ENCODE results near the gene TNFSF10. TPM values are rescaled to one million over a fixed set of nuclear protein-coding genes. Genes with fewer than 3 reads are reported as not detected.
"Not testable (repeated sequence)": the region's sequence is repeated elsewhere in the genome, so short reads cannot be mapped to it uniquely, and the experiment has no call there.

TNFSF10 gene
- polyA plus RNA-seq, 1 donor from 2014 or later: 33.5 TPM

DNA sequence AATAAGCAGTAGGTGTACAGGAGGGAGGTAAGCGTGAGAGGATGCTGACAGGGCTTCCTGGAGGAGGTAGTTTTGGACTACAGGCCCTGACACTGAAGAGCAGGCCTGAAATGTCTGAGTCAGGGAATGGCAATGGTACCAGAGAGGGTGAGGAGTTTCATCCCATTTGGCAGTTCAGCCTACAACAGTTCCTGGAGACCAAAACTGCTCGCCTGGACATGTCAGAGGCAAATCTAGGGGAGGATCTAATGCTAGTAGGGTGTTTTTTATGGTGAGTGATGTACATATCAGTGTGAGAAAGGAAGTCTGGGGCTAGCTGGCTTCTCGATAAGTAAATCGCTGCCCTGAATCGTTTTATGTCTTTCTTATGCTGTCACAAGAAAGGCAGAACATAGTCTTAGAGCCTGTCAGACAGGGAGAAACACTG is 13.8 kb upstream of the TNFSF10 start:
- Mint-ChIP-seq H3K9me3 (no peaks in the 10 kb centered on the region), H3K36me3 (peaks cover 1% of the 10 kb centered on the region), H3K4me3 (peak overlapping the region in 2 of 4 donors; percentile 13 to 14), H3K27me3 (no peaks in the 10 kb centered on the region), H3K4me1 (peaks cover 10 to 16% (median 10%) of the 10 kb centered on the region in 3 donors), H3K27ac (peak overlapping the region in 1 of 3 donors; percentile 27)

DNA sequence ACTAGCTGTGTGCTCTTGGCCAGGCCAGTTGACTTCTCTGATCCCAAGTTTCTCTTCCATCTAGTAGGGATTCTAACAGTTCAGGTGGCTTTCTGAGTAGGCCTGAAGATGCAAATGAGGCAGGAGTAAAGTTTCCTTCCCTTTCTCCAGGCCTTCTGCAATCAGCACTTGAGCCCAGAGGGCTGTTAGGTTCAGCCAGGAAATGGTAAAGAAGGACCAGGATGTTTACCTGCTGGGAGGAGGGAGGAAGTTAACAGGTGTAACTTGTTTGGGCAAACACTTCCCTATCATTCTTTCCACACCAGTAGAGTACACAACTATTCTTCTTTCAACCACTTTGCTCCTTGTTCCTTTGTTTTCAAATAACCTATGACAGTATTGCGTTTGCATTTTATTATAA is 13.3 kb upstream of the TNFSF10 start:
- Mint-ChIP-seq H3K4me3 (peak overlapping the region in 2 of 4 donors; percentile 13), H3K4me1 (peaks cover 10 to 16% (median 10%) of the 10 kb centered on the region in 3 donors), H3K27ac (peak overlapping the region in 1 of 3 donors; percentile 27), H3K36me3 (peaks cover 1% of the 10 kb centered on the region), H3K27me3 (no peaks in the 10 kb centered on the region), H3K9me3 (no peaks in the 10 kb centered on the region)

GRCh38 chr3:172530566-172530965 is 7.3 kb upstream of the TNFSF10 start:
- H3K9me3 Mint-ChIP-seq: no peaks in the 10 kb centered on the region
- peaks cover 1% of the 10 kb centered on the region for H3K36me3 Mint-ChIP-seq
- H3K27me3 Mint-ChIP-seq: no peaks in the 10 kb centered on the region
- no peak overlapping the region for H3K4me3 Mint-ChIP-seq
- peaks cover 1 to 4% (median 2%) of the 10 kb centered on the region in 3 donors for H3K4me1 Mint-ChIP-seq
- H3K27ac Mint-ChIP-seq: no peak overlapping the region

- no peaks in the 10 kb centered on the region for H3K9me3 Mint-ChIP-seq
- peaks cover 1 to 4% (median 2%) of the 10 kb centered on the region in 3 donors for H3K4me1 Mint-ChIP-seq
- H3K27me3 Mint-ChIP-seq: no peaks in the 10 kb centered on the region
- no peak overlapping the region for H3K27ac Mint-ChIP-seq
- no peak overlapping the region for H3K4me3 Mint-ChIP-seq
- peaks cover 1% of the 10 kb centered on the region for H3K36me3 Mint-ChIP-seq
Measured at GRCh38 chr3:172530101-172530561, 6.9 kb upstream of the TNFSF10 start.

DNA sequence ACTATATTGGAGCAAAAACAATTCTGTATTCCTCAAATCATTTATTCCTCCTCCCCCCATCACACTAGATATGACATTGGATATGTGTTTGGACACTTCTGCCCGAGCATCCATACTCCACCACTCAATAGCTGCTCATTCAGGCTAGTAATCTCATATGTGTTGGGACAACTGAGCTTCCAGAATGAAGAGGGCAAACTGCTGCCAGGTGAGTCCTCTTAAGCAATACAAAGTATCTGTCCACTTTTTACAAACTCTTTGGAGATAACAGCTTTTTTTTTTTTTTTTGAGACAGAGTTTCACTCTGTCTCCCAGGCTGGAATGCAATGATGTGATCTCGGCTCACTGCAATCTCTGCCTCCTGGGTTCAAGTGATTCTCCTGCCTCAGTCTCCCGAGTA is 5.4 kb upstream of the TNFSF10 start:
- Mint-ChIP-seq H3K4me1 (peaks cover 6 to 9% (median 7%) of the 10 kb centered on the region in 3 donors), H3K27ac (no peak overlapping the region), H3K9me3 (no peaks in the 10 kb centered on the region), H3K36me3 (peaks cover 1% of the 10 kb centered on the region), H3K27me3 (no peaks in the 10 kb centered on the region), H3K4me3 (peak overlapping the region in 1 of 4 donors; percentile 12)

- peaks cover 1% of the 10 kb centered on the region for H3K36me3 Mint-ChIP-seq
- no peak overlapping the region for H3K27ac Mint-ChIP-seq
- H3K9me3 Mint-ChIP-seq: no peaks in the 10 kb centered on the region
- no peak overlapping the region for H3K4me3 Mint-ChIP-seq
- peaks cover 9 to 17% (median 10%) of the 10 kb centered on the region in 3 donors for H3K4me1 Mint-ChIP-seq
- no peaks in the 10 kb centered on the region for H3K27me3 Mint-ChIP-seq
Measured at GRCh38 chr3:172527306-172527705, 4.1 kb upstream of the TNFSF10 start.

DNA sequence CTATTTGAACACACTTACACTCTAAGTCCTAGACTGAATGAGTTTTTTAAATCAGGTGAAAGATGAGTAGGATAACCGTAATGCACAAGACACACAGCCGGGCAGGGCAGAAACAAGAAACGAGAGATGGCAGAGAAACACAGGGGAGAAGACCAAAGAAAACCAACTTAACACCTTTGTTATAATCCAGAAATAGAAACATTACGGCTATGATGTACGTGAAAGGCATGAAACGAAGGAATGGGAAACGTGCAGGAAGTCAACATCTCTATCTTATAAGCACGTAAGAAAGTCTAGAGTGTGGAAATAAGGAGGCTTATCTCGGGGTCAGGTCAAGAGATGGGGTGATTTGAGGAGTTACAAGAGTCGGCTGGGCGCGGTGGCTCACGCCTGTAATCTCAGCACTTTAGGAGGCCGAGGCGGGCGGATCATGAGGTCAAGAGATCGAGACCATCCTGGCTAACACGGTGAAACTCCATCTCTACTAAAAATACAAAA is 1.9 kb upstream of the TNFSF10 start:
- Mint-ChIP-seq H3K36me3 (peaks cover 1% of the 10 kb centered on the region), H3K9me3 (no peaks in the 10 kb centered on the region), H3K27ac (no peak overlapping the region)

DNA sequence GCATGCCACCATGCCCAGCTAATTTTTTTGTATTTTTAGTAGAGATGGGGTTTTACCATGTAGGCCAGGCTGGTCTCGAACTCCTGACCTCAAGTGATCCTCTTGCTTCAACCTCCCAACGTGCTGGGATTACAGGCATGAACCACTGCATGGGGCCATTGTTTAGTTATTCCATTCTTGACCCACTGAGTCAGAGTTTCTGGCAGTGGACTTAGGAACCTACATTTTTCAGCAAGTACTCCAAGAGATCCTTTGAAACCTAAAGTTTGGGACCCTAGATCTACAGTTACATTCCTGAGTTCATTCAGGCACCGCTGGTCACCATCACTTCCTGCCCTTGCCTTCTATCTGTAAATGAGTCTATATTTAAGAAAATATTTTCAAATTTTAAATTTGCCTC is 1.4 kb upstream of the TNFSF10 start:
- H3K36me3 Mint-ChIP-seq: peaks cover 2% of the 10 kb centered on the region
- H3K27me3 Mint-ChIP-seq: no peaks in the 10 kb centered on the region
- H3K27ac Mint-ChIP-seq: no peak overlapping the region
- peaks cover 26 to 34% (median 30%) of the 10 kb centered on the region in 3 donors for H3K4me1 Mint-ChIP-seq
- no peak overlapping the region for H3K4me3 Mint-ChIP-seq
- H3K9me3 Mint-ChIP-seq: no peaks in the 10 kb centered on the region

More for the DNA sequence above, 1.9 kb upstream of the TNFSF10 start:
- Mint-ChIP-seq H3K4me3 (no peak overlapping the region), H3K4me1 (peaks cover 20 to 29% (median 25%) of the 10 kb centered on the region in 3 donors), H3K27me3 (no peaks in the 10 kb centered on the region)

- Mint-ChIP-seq H3K4me3 (peak overlapping the region; percentile 95 to 98 (median 96)), H3K4me1 (peaks cover 35 to 48% (median 40%) of the 10 kb centered on the region in 3 donors), H3K27ac (peak overlapping the region in 1 of 3 donors; percentile 80)
- H3K36me3 Mint-ChIP-seq, H3K9me3 Mint-ChIP-seq, H3K27me3 Mint-ChIP-seq: not testable (repeated sequence)
Measured at GRCh38 chr3:172521837-172522726, 1.1 kb downstream of the TNFSF10 start.

DNA sequence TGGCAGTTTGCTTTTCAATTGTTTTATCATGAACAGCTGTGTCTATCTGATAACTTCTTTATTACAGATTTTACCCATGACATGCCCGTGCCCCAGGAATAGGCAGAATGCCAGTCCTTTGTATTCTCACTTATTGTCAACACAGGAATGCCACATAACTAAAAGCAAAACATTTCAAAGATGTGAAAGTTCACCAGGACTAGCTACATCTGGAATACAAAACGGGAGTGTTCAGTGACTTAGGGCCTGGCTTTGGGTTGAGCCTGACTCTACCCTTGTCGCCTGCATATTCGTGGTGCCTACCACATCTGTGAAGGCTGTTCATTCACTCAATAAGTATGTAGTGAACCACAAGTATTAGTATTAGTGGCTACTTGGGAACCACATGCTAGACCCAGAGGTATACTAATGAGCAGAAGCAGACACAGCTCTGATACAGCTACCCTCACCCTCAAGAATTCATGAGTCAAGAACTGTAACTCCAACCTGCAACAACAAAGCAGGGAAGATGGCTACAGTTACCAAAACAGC is 2.9 kb downstream of the TNFSF10 start:
- Mint-ChIP-seq H3K4me1 (peaks cover 46 to 62% (median 54%) of the 10 kb centered on the region in 3 donors), H3K4me3 (peak overlapping the region; percentile 95 to 98 (median 96)), H3K27me3 (no peaks in the 10 kb centered on the region), H3K9me3 (no peaks in the 10 kb centered on the region), H3K27ac (peak overlapping the region in 1 of 3 donors; percentile 80), H3K36me3 (peaks cover 8% of the 10 kb centered on the region)

- Mint-ChIP-seq H3K9me3 (no peaks in the 10 kb centered on the region), H3K36me3 (peaks cover 9% of the 10 kb centered on the region), H3K4me3 (peak overlapping the region in 3 of 4 donors; percentile 9 to 96 (median 70)), H3K4me1 (peaks cover 49 to 68% (median 58%) of the 10 kb centered on the region in 3 donors), H3K27me3 (no peaks in the 10 kb centered on the region), H3K27ac (peak overlapping the region in 1 of 3 donors; percentile 24)
Measured at GRCh38 chr3:172519740-172520139, 3.5 kb downstream of the TNFSF10 start.

GRCh38 chr3:172518929-172519640 is 4.1 kb downstream of the TNFSF10 start:
- peaks cover 9% of the 10 kb centered on the region for H3K36me3 Mint-ChIP-seq
- H3K27ac Mint-ChIP-seq: no peak overlapping the region
- H3K9me3 Mint-ChIP-seq: no peaks in the 10 kb centered on the region
- H3K27me3 Mint-ChIP-seq: no peaks in the 10 kb centered on the region
- peaks cover 50 to 74% (median 58%) of the 10 kb centered on the region in 3 donors for H3K4me1 Mint-ChIP-seq
- H3K4me3 Mint-ChIP-seq: peak overlapping the region in 1 of 4 donors; percentile 34

- no peaks in the 10 kb centered on the region for H3K9me3 Mint-ChIP-seq
- no peak overlapping the region for H3K4me3 Mint-ChIP-seq
- no peak overlapping the region for H3K27ac Mint-ChIP-seq
- H3K36me3 Mint-ChIP-seq: peaks cover 9% of the 10 kb centered on the region
- H3K27me3 Mint-ChIP-seq: no peaks in the 10 kb centered on the region
- peaks cover 53 to 71% (median 58%) of the 10 kb centered on the region in 3 donors for H3K4me1 Mint-ChIP-seq
Measured at GRCh38 chr3:172517859-172518466, 5.3 kb downstream of the TNFSF10 start.
